ENCODE results near the gene CABP4.

DNA sequence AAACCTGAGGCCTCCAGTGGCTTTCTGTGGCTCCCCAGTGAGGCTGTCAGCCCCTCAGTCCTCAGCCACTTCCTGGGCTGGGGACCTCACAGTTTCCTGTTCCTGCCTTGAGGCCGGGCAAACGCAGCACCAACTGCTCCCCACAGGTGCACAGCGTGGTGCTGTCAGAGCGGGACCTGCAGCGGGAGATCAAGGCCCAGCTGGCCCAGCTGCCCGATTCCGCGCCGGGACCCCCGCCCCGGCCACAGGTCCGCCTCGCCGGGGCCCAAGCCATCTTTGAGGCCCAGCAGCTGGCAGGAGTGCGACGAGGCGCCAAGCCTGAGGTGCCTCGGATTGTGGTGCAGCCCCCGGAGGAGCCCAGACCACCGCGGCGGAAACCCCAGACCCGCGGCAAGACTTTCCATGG lies 45.9 kb upstream of the CABP4 start:
- TF ChIP-seq, protein P1, sequence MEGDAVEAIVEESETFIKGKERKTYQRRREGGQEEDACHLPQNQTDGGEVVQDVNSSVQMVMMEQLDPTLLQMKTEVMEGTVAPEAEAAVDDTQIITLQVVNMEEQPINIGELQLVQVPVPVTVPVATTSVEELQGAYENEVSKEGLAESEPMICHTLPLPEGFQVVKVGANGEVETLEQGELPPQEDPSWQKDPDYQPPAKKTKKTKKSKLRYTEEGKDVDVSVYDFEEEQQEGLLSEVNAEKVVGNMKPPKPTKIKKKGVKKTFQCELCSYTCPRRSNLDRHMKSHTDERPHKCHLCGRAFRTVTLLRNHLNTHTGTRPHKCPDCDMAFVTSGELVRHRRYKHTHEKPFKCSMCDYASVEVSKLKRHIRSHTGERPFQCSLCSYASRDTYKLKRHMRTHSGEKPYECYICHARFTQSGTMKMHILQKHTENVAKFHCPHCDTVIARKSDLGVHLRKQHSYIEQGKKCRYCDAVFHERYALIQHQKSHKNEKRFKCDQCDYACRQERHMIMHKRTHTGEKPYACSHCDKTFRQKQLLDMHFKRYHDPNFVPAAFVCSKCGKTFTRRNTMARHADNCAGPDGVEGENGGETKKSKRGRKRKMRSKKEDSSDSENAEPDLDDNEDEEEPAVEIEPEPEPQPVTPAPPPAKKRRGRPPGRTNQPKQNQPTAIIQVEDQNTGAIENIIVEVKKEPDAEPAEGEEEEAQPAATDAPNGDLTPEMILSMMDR (IDR thresholded peaks at IDR 0.05), result no peak
- no peak for TF ChIP-seq EZH2 (IDR thresholded peaks at IDR 0.05; ENCODE audit: borderline replicate concordance, insufficient read depth, low read depth, low read length, poor library complexity, severe bottlenecking)

All from B cell (primary cell).